Measurements from ENCODE around the gene IGF1. TPM values are rescaled to one million over a fixed set of nuclear protein-coding genes. Genes with fewer than 3 reads are reported as not detected.

IGF1 gene
- total RNA-seq (ENCODE audit: unreplicated experiment) = 3.4 TPM
- long read RNA-seq, partial matches to known transcripts = 0 of 1 reads
- long read RNA-seq, other reads (novel, unspliced or antisense) = 0 of 1 reads

- Mint-ChIP-seq H3K27ac (ENCODE audit: unreplicated experiment) (peak within 1 kb of the TSS; percentile 13), H3K9me3 (ENCODE audit: unreplicated experiment) (no peaks in the 10 kb centered on the region), H3K4me3 (ENCODE audit: unreplicated experiment) (no peak within 1 kb of the TSS), H3K36me3 (ENCODE audit: low read depth, unreplicated experiment) (no peaks in the 10 kb centered on the region), H3K4me1 (ENCODE audit: unreplicated experiment) (peaks cover 5% of the 10 kb centered on the region), H3K27me3 (ENCODE audit: unreplicated experiment) (no peaks in the 10 kb centered on the region)
- TF ChIP-seq CTCF (IDR thresholded peaks at IDR 0.05; ENCODE audit: unreplicated experiment) = no peak
- peak; percentile 18 for DNase-seq (ENCODE audit: low spot score)
Measured at GRCh38 chr12:102480406-102480805, at the start of gene IGF1. IGF1 (minus strand) TSS chr12:102480563; CDS start chr12:102480381, 182 bp downstream.

GRCh38 chr12:102528111-102528510 is 47.7 kb upstream of the IGF1 start:
- H3K27ac Mint-ChIP-seq (ENCODE audit: unreplicated experiment) = no peak overlapping the region
- no peak for TF ChIP-seq CTCF (IDR thresholded peaks at IDR 0.05; ENCODE audit: unreplicated experiment)
- no peak for DNase-seq (ENCODE audit: low spot score)
- peaks cover 2% of the 10 kb centered on the region for H3K27me3 Mint-ChIP-seq (ENCODE audit: unreplicated experiment)
- no peaks in the 10 kb centered on the region for H3K36me3 Mint-ChIP-seq (ENCODE audit: low read depth, unreplicated experiment)
- H3K9me3 Mint-ChIP-seq (ENCODE audit: unreplicated experiment) = no peaks in the 10 kb centered on the region
- no peak overlapping the region for H3K4me3 Mint-ChIP-seq (ENCODE audit: unreplicated experiment)
- peaks cover 3% of the 10 kb centered on the region for H3K4me1 Mint-ChIP-seq (ENCODE audit: unreplicated experiment)

GRCh38 chr12:102527171-102527720 is 46.9 kb upstream of the IGF1 start:
- no peak for TF ChIP-seq CTCF (IDR thresholded peaks at IDR 0.05; ENCODE audit: unreplicated experiment)
- H3K9me3 Mint-ChIP-seq (ENCODE audit: unreplicated experiment) = no peaks in the 10 kb centered on the region
- H3K27me3 Mint-ChIP-seq (ENCODE audit: unreplicated experiment) = peaks cover 2% of the 10 kb centered on the region
- no peaks in the 10 kb centered on the region for H3K36me3 Mint-ChIP-seq (ENCODE audit: low read depth, unreplicated experiment)
- H3K4me3 Mint-ChIP-seq (ENCODE audit: unreplicated experiment) = no peak overlapping the region
- H3K4me1 Mint-ChIP-seq (ENCODE audit: unreplicated experiment) = peaks cover 6% of the 10 kb centered on the region
- DNase-seq (ENCODE audit: low spot score) = no peak
- H3K27ac Mint-ChIP-seq (ENCODE audit: unreplicated experiment) = no peak overlapping the region

GRCh38 chr12:102526656-102527055 is 46.3 kb upstream of the IGF1 start:
- Mint-ChIP-seq H3K27ac (ENCODE audit: unreplicated experiment) (no peak overlapping the region), H3K36me3 (ENCODE audit: low read depth, unreplicated experiment) (no peaks in the 10 kb centered on the region)
- no peak for DNase-seq (ENCODE audit: low spot score)

More at GRCh38 chr12:102526656-102527055, 46.3 kb upstream of the IGF1 start:
- H3K4me1 Mint-ChIP-seq (ENCODE audit: unreplicated experiment) = peaks cover 9% of the 10 kb centered on the region
- no peaks in the 10 kb centered on the region for H3K9me3 Mint-ChIP-seq (ENCODE audit: unreplicated experiment)
- H3K27me3 Mint-ChIP-seq (ENCODE audit: unreplicated experiment) = peaks cover 3% of the 10 kb centered on the region
- no peak overlapping the region for H3K4me3 Mint-ChIP-seq (ENCODE audit: unreplicated experiment)
- no peak for TF ChIP-seq CTCF (IDR thresholded peaks at IDR 0.05; ENCODE audit: unreplicated experiment)

Data from endothelial cell (in vitro differentiated cells).